Stimulated activated naive CD8-positive, alpha-beta T cell treated with anti-CD3 and anti-CD28 coated beads, Interleukin-15, Interleukin-2, amounts not matched to agents 100 U/mL and 50 U/mL, for 24 hours (primary cell): ENCODE results near the gene GNPNAT1.
A peak's percentile ranks its signal among the peaks of the same experiment; 100 is the strongest.
"Not testable (repeated sequence)": the region's sequence is repeated elsewhere in the genome, so short reads cannot be mapped to it uniquely, and the experiment has no call there.

Experiments
- ATAC-seq: fragments of 150-1000 bp; cut with Tn5 transposase; one replicate; pipeline ENCODE4 v1.10.0; 2021
- DNase-seq: peaks from one replicate; pipeline ENCODE4 v3.0.0; 2021

Gene GNPNAT1

GRCh38 chr14:52789118-52789517 lies 2.3 kb downstream of the GNPNAT1 start:
- no peak for DNase-seq
- no peak for ATAC-seq

GRCh38 chr14:52786887-52787286 lies 4.5 kb downstream of the GNPNAT1 start:
- ATAC-seq = no peak
- DNase-seq = no peak

- ATAC-seq (no peak), DNase-seq (no peak)
These were observed 8.2 kb downstream of the GNPNAT1 start for GRCh38 chr14:52783206-52783605.

- ATAC-seq (no peak), DNase-seq (no peak)
These were observed 9.8 kb downstream of the GNPNAT1 start for GRCh38 chr14:52781629-52782028.

GRCh38 chr14:52780893-52781292 lies 10.5 kb downstream of the GNPNAT1 start:
- no peak for DNase-seq
- no peak for ATAC-seq

- DNase-seq (no peak), ATAC-seq (no peak)
These were observed 12.7 kb downstream of the GNPNAT1 start for GRCh38 chr14:52778702-52779101.

GRCh38 chr14:52776816-52777215 lies 14.6 kb downstream of the GNPNAT1 start:
- DNase-seq = no peak
- ATAC-seq = no peak

GRCh38 chr14:52769887-52770286 lies 21.5 kb downstream of the GNPNAT1 start:
- ATAC-seq (peak; percentile 32), DNase-seq (no peak)

GRCh38 chr14:52767058-52767833 lies 24.2 kb downstream of the GNPNAT1 start:
- ATAC-seq (no peak), DNase-seq (no peak)

GRCh38 chr14:52762923-52763322 lies 28.5 kb downstream of the GNPNAT1 start:
- DNase-seq, ATAC-seq: not testable (repeated sequence)

- ATAC-seq = no peak
- no peak for DNase-seq
These were observed 32.3 kb downstream of the GNPNAT1 start for GRCh38 chr14:52759145-52759544.

GRCh38 chr14:52755607-52756316 lies 35.6 kb downstream of the GNPNAT1 start:
- ATAC-seq (no peak), DNase-seq (no peak)

GRCh38 chr14:52748647-52749292 lies 42.6 kb downstream of the GNPNAT1 start:
- no peak for ATAC-seq
- no peak for DNase-seq

- DNase-seq = no peak
- ATAC-seq = peak; percentile 33
These were observed 49.5 kb downstream of the GNPNAT1 start for GRCh38 chr14:52741865-52742264.

- no peak for DNase-seq
- no peak for ATAC-seq
These were observed 50.7 kb downstream of the GNPNAT1 start for GRCh38 chr14:52740751-52741150.

GRCh38 chr14:52738409-52738808 lies 53.0 kb downstream of the GNPNAT1 start:
- DNase-seq = no peak
- no peak for ATAC-seq

- ATAC-seq = no peak
- no peak for DNase-seq
These were observed 55.4 kb downstream of the GNPNAT1 start for GRCh38 chr14:52735921-52736489.

GRCh38 chr14:52733824-52734223 lies 57.6 kb downstream of the GNPNAT1 start:
- ATAC-seq = no peak

GRCh38 chr14:52730709-52731111 lies 60.7 kb downstream of the GNPNAT1 start:
- no peak for DNase-seq
- no peak for ATAC-seq

More at GRCh38 chr14:52733824-52734223, 57.6 kb downstream of the GNPNAT1 start:
- no peak for DNase-seq

GRCh38 chr14:52729925-52730708 lies 61.3 kb downstream of the GNPNAT1 start, which contains the start of gene STYX:
STYX (plus strand) TSS chr14:52730166; CDS start chr14:52730475, 309 bp downstream.
- DNase-seq (peak; percentile 100), ATAC-seq (peak; percentile 98)

GRCh38 chr14:52729585-52729924 lies 61.9 kb downstream of the GNPNAT1 start:
- no peak for DNase-seq
- ATAC-seq = no peak

GRCh38 chr14:52729035-52729434 lies 62.4 kb downstream of the GNPNAT1 start:
- not testable (repeated sequence) for ATAC-seq, DNase-seq
